HTR-8/SVneo (cell line): Measurements from ENCODE around the gene HLA-DMA.
A peak's percentile ranks its signal among the peaks of the same experiment; 100 is the strongest.
"Not testable (repeated sequence)": the region's sequence is repeated elsewhere in the genome, so short reads cannot be mapped to it uniquely, and the experiment has no call there.

Source experiments
- DNase-seq: peaks from one replicate; pipeline ENCODE4 v3.0.0; 2011; ENCODE audit warnings: low spot score, mixed read lengths; ENCODE audit not compliant: insufficient read length
- FAIRE-seq: peaks from 2 replicates; lab custom pipeline; 2011; peaks lifted over from hg19 to GRCh38; lab: Jason Lieb, UNC

Gene HLA-DMA

DNA sequence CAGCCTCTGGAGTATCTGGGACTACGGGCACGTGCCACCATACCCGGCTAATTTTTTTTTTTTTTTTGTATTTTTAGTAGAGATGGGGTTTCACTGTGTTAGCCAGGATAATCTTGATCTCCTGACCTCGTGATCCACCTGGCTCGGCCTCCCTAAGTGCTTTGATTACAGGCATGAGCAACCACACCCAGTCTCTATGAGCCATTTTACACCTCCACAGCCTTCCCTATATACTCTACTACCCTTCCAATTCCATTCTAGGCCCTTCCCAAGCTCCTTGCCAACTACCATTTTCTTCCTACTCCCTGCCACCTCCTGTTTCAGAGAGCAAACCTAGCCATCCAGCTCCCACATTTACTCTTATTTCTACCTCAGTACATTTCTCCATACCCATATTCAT is 7.7 kb upstream of the HLA-DMA start:
- FAIRE-seq (no peak), DNase-seq (no peak)

DNA sequence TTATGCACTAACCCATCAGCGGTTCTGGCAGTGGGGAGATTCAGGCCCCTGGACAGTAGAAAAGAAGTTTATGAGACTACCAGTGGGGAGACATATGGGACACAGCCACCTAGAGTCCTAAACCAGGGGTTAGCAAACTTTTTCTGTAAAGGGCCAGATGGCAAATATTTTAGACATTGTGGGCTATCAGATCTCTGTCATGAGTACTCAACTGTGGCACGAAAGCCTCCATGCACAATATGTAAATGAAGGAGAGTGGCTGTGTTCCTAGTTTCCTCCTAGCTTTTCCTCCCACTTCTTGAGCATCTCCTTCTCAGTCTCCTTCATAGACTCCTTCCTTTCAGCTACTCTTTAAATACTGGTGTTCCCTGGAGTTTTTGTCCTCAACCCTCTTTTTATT is 3.3 kb upstream of the HLA-DMA start:
- DNase-seq (no peak), FAIRE-seq (no peak)

DNA sequence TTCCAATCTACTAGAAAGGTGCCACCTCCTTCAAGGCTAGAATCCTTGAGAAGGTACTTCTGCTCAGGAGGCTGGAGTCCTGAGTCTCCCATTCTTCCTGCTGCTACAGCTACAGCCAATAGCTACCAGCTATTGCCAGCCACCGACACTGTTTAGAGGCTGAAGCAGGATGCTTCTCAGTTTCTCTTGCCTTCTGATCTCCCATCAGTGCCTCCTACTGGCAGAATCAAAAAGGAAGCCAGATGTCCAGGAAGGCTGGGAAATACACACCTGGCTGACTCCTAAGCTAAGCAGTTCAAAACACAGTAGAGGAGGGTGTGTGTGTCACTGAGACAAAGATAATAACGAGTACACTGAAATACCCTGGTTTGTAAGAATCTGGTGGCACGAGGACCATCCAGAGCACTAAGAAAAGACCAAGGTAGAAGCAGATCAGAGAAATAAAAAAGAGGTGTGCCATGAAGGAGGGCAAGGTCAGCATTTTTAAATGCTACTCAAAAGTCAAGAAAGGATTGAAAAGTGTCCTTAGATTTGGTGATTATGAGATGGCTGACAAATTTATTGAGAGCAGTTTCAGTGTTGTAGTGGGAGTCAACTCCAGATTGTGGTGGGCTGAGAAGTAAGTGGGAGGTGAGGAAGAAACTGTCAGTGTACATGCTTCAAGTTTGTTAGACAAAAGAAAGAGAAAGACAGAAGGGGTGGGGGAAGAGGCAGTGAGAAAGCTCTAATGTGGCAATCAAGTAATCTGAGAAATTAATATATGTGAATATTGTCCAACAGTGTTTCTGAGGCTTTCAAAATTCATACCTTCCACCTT is 2.3 kb upstream of the HLA-DMA start:
- no peak for FAIRE-seq
- DNase-seq, result no peak

DNA sequence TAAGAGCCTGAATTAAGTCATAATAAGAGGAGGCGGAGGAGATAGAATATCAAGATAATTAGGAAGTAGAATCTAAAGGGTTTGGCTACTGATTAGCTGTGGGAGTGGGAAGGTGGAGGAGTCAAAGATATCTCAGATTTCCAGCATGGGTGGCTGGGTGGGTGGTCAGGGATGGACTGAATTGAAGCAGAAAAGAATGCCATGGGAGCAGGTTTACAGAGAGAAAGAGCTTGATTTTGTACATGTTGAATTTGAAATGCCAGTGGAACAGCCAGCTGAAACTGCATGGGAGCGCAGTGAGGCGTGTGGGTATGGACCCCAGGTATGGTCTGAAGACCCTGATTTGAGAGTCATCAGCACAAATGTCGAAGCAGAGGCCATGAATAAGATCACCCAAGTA is 1.4 kb upstream of the HLA-DMA start:
- DNase-seq (no peak), FAIRE-seq (no peak)

DNA sequence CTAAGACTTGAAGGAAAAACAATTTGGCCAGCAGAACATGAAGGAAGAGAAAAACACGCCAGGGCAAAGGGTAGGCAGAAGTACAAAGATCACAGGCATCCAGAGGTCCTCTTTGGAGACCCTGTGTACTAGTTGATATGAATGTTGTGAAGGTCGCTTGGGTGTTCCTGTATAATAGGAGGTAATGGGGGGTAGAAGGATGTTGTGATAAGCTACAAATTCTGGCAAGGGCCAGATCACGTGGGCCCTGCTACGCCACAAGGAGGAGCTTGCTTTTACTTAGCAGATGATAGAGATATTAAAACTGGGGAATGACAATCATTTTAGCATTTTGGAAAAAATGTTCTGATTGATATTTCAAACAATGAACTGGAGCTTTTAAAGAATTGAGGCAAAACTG is 878 bp upstream of the HLA-DMA start:
- no peak for FAIRE-seq
- no peak for DNase-seq

DNA sequence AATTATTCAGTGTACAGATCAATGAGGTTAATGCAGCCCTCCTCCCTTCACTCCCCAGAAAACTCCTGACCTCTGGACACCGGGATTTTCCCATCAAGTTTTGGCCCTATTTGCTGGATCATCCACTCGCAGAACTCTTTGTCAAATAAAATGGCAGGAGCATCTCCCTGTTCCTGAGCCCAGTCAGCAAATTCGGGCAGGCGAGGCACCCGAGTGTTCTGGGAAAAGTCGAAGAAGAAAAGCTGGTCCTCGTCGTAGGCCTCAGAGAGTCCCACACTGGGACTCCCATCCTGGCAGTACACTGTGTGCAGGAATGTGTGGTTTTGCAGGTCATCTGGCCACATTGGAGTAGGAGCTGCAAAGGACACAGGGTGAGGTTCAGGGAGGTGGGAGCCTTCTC is 2.4 kb downstream of the HLA-DMA start:
- FAIRE-seq (no peak), DNase-seq (no peak)

DNA sequence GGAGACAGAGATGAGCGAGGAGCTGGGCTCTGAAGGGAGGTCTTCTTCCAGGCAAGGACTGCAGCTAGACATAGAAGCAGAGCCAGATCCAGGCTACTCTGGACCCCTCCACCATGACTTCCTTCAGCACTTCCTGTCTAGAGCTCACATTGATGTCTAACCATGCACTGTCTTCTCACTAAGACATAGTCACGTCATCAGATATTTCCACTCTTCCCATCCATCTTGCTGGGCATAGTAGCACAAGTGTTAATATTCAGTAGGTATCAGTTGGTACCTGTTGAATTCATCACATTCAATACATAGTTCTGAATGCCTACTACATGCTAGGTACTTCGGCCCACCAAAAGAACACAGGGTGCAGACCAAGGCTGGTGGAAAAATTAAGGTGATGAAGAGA is 2.9 kb downstream of the HLA-DMA start:
- FAIRE-seq, result no peak

DNA sequence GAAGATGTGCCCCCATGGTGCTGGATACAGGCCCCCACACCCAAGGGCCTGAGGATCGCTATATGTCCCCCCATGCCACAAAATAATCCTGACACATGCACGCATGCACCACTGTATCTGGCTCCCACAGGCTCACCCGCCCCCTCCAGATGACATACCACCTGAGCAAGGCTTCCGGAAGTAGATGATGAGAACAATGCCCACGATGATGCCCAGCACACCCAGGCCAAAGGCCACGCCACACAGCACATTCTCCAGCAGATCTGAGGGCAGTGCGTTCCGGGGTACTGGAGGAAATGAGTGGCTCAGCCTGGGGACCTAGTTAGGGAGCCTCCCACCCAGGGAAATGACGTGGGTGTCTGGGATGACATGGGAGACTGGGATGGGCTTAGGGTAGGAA is 3.8 kb downstream of the HLA-DMA start:
- FAIRE-seq, result no peak

More for the DNA sequence above, 2.9 kb downstream of the HLA-DMA start:
- no peak for DNase-seq

DNA sequence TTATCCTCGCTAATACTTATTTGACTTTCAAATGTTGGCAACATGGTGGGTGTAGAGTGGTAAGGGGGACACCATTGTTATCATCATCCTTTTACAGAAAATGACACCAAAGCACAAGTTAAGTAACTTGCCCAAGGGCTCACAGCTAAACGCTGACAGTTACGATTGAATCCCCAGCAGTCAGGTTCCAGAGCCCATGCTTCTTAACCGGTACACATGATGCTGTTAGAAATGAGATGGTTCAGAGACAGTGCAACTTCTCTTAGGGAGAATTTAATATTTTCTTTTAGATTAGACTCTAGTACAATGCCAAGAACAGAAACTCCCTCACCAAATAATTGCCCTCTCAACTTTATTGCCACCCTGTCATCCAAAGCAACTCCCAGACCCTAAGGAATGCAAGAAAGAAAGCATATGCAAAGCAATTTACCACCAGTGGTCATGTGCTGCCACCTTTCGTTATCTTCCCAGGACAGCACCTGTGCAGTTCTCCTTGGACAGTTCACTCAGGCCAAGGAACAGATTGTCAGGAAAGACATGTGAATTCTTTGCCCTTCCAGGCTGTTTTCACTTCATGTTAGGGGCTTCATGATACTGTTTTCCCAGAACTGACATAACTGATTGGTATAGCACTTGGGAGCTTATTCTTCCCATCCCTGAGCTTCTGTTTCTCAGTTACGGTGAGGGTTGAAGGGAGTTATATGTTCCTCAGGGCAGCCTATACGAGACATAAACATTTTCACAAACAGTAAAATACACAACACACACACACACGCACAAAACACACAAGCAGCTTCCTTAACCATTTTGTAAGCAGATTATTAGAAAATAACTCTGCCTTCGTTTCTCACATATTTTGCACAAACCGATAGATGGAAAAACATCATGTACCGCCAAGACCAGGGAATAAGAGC is 5.1 kb downstream of the HLA-DMA start:
- DNase-seq, result peak; percentile 42
- FAIRE-seq, result no peak

More for the DNA sequence above, 3.8 kb downstream of the HLA-DMA start:
- no peak for DNase-seq

DNA sequence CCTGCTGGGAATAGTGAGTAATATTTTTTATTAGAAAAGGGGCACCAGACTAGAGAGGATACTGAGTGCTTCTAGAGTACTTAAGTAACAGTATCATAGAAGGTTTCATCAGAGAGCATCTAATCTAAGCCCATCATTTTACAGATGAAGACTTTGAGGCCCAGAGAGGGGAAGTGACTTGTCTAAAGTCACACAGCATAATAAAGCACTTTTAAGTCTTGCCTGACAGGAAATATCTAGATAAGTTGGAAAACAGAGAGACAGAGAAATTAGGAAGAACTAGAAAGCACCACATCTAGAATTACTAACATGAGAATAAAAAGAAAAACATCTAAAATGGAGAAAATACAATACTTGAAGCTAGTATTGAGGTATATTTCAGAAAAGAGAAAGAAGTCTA is 6.0 kb downstream of the HLA-DMA start:
- DNase-seq, result no peak
- no peak for FAIRE-seq

DNA sequence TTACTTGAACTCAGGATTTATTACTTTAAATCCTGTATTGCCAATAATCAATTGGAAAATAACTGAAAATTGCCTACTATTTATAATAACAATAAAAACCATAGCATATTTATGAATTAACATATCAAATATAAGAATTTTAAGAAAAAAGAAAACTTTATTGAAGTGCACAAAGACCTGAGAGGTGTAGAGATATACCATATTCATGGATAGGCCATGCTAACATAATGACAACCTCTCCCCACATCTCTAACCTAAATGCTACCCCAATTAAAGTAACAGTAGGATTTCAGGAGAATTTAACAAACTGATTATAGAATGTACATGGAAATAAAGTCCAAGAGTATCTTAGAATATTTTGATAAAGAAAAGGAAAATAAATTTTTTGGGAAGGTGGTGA is 6.9 kb downstream of the HLA-DMA start:
- no peak for DNase-seq
- FAIRE-seq, result no peak

DNA sequence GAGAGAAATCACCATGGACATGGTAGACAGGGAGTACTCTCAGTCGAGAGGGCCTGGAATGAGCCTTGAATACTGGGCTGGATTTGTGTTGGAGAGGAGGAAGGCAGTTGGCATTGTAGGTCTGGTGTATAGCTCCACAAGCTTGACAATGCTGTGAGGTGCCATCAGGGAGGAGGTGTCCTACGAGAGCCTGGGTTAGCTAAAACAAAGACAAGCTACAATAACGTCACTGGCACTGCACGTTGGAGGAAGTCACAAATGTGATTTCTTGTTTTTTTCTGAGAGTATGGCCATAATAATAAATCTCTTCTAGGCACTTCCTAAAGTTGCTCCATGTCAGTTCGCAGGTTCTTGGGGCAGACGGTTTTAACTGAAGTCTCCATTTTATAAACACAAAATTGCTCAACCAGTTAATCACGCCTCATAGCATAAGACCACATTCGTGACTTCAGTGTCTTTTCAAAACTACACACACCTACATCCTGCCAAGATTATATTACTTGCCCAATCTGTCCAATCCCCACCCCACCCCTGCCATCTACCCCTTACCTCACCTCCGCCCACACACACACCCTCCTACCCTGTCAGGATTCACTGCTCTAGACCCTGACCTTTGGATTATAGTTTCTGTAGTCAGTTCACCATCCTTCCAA is 7.7 kb downstream of the HLA-DMA start:
- DNase-seq (no peak), FAIRE-seq (no peak)

DNA sequence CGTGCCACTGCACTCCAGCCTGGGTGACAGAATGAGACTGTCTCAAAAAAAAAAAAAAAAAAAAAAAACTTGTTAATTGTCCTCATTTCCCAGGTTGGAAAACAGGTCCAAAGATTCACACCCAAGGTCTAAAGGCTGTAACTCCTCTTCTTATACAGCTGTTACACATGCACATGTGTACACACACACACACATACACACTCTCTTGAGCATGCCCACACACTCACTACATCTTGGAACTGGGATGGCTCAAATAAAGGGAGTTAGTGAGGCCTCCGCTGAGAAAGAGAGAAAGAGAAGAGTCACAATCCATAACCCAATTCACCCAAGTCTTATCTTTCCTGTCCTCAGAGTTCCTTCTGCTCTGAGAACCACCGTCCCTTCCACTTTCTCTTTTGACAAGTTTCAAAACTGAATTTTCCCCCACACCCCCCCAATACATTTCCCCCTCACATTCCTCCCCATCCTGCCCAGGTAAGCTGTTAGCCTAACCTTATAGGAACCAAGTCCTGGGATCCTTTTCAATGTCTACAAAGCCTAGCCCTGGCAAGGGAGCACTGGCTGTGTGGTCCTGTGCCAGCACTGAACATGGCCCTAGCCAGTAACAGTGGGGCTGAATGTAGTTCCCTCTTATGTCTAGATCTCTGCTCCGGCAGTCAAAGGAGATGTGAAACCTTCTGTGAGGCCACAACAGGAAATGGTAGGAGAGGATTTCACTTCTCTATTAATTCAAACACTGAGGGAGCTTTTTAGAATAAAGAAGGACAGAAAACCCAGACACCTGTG is 8.8 kb downstream of the HLA-DMA start:
- FAIRE-seq (no peak), DNase-seq (no peak)

DNA sequence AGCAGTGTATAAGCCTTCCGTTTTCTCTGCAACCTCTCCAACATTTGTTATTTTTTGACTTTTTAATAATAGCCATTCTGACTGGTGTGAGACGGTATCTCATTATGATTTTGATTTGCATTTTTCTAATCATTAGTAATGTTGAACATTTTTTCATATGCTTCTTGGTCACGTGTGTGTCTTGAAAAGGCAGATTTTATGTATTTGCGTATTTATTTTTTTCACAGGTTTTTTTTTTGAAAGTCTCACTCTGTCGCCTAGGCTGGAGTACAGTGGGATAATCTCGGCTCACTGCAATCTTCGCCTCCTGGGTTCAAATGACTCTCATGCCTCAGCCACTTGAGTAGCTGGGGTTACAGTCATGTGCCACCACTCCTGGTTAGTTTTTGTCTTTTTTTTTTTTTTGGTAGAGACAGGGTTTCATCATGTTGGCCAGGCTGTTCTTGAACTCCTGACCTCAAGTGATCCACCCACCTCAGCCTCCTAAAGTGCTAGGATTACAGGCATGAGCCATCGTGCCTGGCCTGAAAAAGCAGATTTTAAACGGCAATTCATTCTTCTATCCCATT is 10.3 kb downstream of the HLA-DMA start:
- FAIRE-seq, DNase-seq: not testable (repeated sequence)

DNA sequence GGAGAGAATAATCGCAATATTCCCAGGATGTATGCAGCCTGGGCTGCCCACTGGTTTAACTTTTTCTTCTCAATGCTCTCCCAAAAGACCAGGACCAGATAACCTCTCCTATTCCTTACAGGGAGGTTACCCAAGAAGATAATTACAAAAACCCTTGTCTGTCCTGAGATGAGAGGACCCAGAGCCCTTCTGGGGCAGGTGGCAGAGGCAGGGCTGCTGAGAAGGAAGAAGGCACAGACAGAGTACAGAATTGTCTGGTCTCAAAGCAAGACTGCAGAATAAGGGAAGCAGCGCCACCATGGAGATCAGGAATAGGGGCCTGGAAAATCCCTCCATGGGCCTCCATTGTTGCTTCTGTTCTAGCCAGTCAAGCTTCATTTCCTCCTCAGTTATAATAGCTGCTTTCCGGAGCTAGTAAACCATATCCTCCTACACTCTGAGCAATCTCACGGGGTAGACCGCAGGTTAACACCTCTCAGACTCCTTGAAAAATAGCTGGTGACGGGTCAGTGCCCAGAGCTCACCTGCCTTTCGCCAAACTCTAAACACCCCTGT is 11.6 kb downstream of the HLA-DMA start:
- no peak for FAIRE-seq

DNA sequence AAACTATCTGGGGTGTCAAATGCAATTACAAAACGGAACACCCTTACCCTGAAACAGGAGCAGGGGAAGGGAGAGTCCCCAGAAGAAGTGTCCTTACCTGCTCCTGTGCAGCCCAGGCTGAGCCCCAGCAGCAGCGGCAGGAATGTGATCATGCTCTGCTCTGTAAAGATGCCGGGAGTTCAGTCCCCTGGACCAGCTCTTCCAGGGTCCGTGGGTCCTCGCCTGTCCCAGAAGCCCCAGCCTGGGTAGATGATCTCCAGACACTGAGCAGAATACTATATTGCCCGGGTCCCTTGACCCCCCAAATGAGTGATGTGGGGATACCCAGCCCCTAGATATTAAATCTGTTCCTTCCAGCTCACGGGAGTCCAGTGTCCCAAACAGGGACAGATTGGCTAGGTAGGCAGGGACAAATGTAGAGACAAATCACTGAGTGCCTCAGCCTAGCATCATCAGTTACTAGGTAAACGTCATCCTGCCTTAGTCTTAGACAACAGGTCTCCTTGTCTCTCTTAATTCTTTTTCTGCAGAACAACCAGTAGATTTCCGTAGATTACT is 12.2 kb downstream of the HLA-DMA start, which contains the start of gene HLA-DMB:
Gene HLA-DMB (minus strand): TSS at position 373 of the 558 bp plus-strand sequence. CDS start 221 bp downstream, at position 152.
- FAIRE-seq, result peak; percentile 36

More for the DNA sequence above, 11.6 kb downstream of the HLA-DMA start:
- no peak for DNase-seq

DNA sequence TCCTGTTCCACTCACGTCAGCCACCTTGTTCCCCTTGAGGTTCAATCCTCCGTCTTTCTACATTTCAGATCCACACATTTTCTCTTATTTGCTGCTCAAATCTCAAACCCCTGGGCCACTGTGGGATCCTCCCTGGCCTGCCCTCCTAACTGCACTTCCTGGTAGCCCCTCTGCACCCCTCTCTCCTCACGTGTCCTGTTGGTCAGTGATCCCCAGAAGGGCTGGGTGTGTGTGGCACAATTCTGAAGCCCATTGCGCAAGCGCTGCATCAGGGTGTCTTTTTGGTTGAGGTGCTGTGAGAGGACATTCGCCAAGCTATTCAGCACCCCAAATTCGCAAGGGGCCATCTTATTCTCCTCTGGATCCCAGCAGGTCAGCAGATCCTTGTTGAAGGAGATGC is 14.4 kb downstream of the HLA-DMA start:
- DNase-seq (no peak), FAIRE-seq (no peak)

More for the DNA sequence above, 12.2 kb downstream of the HLA-DMA start, which contains the start of gene HLA-DMB:
- DNase-seq, result peak; percentile 85

DNA sequence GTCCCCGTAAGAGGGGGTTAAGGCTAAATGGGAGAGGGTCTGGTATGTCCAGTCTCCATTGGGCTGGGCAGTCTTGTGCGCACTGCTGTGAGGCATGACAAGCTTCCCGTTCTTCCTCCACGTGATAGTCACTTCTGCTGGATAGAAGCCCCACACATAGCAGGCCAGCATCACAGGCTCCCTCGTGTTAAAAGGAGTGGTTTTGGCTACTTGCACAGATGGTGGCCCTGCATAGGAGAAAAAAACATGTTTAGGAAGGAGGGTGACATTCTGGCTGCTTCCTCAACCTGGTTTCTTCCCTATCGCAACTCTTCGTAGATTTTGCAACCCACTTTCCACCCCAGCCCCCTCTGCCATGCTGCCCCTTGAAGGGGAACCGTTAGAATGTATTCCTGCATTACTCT is 15.7 kb downstream of the HLA-DMA start:
- DNase-seq (no peak), FAIRE-seq (no peak)
